Stimulated activated CD8-positive, alpha-beta memory T cell treated with anti-CD3 and anti-CD28 coated beads, Interleukin-4, amount 100 ng/mL, for 48 hours (primary cell): ENCODE results near the gene QTRT2.

ENCODE experiments used
- DNase-seq: peaks from one replicate; pipeline ENCODE4 v3.0.0-alpha.2; 2020

The QTRT2 gene

DNA sequence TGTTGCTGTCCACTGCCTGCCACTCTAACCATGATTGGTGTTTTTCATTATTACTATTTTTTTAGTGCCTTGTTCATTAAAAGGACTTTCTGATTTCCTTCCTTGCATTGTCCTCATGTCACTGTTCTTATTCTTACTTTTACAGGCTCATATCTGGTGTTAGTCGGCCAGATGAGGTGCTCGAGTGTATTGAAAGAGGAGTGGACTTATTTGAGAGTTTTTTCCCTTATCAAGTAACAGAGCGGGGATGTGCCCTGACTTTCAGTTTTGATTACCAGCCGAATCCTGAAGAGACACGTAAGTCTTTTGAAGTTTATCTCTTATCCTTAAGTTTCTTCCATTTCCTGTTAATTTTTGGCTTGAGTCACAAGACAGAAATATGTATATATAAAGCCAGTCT, 23.2 kb downstream of the QTRT2 start:
- no peak for DNase-seq

DNA sequence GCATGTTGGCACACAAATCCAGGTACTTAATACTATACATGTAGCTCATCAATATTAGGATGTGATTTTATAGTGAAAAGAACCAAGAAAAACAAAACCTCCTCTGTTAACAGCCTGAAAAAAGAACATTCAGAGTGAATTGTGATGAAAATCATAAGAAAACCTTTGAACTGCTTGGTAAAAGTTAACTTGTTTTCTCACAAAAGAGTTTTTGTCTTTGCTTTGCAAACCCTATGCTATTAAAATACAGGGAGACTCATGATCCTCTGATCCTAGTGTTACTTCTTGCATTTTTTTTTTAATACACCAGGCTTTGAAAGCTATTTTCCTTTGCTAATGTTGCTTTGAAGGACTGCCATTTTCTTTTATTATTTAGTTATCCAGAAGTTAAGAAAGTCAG, 23.7 kb downstream of the QTRT2 start:
- no peak for DNase-seq

DNA sequence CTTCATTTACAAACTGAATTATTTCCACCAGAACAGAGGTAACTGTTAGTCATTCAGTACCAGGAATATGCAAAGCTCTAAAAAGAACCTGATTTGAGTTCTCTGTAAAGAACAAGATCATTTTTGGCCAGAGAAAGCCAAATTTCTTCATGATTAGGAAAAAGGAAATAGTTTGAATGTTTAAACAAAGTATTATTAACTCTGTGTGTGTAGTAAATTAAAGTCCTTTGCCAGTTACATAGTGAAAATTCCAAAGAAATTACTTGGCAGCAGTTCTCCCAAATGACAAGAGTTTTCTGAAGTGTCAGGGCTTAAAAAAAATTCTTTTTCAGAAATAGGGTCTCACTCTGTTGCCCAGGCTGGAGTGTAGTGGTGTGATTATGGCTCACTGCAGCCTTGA, 24.5 kb downstream of the QTRT2 start:
- no peak for DNase-seq

DNA sequence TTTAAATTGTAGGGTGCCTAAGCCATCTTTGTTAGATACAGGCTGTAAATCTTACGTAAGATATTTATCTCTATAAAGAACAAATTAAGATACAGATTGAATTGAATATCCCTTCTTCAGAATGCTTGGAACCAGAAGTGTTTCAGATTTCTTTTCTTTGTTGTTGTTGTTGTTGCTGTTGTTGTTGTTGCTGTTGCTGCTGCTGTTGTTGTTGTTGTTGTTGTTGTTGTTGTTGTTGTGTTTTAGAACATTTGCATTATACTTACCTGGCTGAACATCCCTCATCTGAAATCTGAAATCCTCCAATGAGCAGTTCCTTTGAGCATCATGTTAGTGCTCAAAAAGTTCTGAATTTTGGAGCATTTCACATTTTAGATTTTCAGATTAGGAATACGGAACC, 26.6 kb downstream of the QTRT2 start:
- no peak for DNase-seq

DNA sequence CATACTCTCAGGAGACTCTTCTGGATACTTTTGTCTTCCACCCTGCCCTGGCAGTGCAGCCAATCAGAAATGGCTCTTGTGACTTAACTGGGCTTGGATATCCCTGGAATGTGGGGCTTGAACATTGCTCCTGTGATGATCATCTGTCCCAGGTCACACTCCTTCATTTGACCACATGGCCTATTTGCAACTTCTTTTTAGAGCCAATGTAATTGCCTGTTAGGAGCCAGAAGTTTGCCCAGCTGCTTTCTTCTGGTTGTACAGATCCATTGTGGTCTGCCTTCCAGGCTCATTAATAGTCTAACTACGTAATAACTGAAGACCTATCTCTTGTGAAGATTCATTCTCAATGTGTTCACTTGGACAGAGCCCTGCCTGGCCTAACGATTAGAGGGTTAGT, 29.8 kb downstream of the QTRT2 start:
- DNase-seq, result no peak

DNA sequence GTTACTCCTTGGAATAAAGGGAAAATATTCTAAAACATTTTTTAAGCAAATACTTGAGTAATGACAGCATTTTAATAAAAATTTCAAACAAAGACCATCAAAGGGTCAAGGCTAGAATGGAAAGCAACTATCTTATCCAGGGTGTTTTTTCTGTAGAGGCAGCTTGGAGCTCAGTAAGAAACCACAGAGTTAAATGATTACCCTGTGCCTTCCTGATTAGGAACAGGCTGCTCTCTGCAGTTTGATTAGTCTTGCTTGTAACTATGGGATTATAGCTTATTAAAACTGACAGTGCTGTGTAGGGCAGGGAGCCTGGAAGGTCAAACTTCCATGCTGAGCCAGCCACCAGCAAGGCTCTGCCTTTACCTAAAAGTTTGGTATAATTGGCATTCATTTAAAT, 33.1 kb downstream of the QTRT2 start:
- no peak for DNase-seq

DNA sequence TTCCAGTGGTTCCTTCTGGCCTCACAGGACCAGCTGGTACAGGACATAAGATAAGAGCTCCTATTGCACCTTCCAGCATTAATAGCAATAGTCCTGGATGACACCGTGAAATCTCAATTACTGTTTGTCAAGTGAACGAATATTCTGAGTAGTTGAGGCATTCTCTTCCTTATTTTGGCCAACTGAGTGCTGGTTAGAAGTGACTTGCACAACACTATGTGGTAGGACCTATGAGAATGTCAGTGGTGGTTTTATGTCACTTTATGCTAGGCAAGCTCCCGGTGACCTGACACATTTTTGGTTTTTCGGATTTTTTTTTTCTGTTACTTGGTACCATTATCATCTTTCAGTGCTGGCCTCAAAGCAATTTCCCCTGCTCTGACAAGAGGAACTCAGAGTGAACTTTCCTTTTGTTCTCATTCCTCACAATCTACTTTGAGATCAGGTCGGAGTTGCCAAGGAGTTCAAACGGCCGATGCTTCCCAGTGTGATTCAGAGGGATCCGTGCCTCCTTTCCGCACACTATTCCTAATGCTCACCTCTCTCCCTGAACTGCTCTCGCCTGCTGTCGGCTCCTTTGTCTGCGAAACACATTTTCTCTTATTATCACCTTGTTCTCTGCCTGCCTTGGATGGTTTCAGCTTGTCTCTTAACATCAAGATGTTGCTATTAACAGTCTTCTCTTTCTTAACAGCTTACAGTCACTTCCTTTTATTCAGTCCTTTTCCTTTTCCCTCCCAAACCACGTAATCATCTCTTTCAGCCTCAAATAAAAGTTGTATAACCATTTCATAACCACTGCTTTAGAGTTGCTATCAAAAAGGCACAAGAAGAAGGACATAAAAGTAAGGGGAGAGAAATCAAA, 35.8 kb downstream of the QTRT2 start:
- DNase-seq, result no peak

DNA sequence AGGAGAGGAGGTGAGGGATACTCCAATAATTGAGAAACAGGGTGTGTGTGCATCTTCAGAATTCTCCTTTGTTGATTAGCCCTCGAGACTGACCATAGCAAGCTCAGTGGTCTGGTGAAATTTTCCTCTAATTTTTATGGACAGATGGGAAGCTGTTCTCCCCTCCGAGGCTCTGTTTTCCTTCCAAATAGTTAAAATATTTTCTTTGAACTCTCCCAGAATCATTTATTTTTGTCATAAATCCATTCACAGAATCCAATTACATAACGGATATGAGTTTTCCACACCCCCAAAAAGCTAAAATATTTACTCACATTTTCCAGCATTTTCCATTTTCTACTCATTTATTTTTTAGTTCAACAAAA, 36.5 kb downstream of the QTRT2 start:
- no peak for DNase-seq

DNA sequence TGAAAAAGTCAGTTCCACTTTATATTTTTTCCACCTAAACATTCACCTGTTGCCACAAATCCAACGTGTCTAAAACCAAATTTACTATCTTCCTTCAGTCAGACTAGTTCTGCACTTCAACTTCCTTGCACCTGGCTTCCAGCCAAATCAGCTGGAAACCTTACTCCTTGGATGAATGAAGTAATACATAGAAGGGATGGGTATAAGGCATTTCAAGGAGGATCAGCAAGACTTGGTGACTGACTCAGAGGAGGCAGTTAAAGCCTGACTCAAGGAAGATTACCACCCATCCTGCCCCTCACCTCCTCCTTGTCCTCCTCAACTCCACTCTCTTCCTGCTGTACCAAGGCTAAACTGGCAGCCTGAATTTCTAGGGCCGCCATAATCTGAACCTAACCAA, 37.1 kb downstream of the QTRT2 start:
- no peak for DNase-seq

DNA sequence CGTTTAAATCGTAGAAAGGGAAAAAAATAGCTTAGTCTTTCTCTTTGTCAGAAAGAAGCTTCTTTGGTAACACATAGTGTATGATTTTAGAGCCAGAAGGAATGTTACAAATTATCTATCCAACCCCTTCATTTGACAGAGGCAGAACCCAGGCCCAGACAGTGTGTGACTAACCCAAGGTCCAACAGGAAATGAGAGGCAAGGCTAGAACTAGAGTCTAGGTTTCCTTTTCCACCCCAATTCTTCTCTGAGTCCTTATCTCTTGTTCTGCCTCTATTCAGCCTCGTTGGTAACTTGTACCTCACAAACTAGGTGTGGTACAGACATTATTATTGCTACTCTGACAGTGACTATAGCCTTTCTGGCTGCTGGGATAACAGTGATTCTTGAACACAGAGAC, 39.3 kb downstream of the QTRT2 start:
- no peak for DNase-seq

DNA sequence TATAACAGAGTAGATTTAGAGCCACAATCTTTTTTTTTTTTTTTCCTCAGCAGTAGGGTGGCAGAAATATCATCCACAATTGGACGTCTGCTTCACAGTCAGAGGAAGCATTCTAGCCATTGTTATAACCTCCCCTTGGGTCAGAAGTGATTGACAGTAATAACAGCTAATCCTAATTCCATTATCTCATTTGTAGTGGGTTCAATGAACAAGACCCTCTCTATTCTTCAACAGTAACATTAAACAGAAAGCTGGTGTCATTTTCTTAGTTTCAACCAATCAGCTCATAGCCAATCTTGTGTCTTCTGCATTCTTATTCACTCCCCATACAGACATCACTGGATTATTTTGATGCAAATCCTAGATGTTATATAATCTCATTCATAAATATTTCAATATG, 44.6 kb downstream of the QTRT2 start:
- DNase-seq, result no peak

DNA sequence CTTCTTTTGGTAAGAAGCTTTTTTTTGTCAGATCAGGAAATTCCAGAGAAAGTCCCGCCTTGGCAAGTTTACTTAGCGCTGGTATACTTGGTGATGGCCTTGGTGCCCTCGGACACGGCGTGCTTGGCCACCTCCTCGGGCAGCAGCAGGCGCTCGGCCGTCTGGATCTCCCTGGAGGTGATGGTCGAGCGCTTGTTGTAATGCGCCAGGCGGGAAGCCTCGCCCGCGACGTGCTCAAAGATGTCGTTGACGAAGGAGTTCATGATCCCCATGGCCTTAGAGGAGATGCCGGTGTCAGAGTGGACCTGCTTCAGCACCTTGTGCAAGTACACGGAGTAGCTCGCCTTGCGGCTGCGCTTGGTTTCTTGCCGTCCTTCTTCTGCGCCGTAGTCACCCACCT, 46.6 kb downstream of the QTRT2 start:
- DNase-seq, result no peak

DNA sequence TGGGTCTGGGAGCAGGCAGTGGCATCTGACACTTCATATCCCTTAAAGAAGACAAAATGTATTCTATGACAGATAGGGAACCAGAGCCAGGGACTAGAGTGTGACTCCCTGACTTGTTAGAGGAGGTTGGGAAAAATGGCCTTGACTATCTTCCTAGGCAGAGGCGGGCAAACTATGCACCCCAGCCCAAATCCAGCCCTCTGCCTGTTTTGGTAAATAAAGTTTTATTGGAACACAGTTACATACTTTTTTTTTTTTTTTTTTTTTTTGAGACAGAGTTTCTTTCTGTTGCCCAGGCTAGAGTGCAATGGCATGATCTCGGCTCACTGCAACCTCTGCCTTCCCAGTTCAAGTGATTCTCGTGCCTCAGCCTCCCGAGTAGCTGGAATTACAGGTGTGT, 47.3 kb downstream of the QTRT2 start:
- no peak for DNase-seq

DNA sequence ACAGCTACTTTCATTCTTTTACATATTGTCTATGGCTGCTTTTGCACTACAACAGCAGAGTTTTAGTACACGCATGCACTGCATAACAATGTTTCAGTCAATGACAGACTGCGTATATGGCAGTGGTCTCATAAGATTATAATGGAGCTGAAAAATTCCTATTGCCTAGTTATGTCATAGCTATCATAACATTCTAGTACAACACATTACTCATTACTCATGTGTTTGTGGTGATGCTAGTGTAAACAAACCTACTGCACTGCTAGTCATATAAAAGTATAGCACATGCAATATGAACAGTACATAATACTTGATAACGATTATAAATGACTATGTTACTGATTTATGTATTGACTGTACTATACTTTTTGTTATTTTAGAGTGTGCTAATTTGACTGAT, 47.9 kb downstream of the QTRT2 start:
- DNase-seq, result no peak

DNA sequence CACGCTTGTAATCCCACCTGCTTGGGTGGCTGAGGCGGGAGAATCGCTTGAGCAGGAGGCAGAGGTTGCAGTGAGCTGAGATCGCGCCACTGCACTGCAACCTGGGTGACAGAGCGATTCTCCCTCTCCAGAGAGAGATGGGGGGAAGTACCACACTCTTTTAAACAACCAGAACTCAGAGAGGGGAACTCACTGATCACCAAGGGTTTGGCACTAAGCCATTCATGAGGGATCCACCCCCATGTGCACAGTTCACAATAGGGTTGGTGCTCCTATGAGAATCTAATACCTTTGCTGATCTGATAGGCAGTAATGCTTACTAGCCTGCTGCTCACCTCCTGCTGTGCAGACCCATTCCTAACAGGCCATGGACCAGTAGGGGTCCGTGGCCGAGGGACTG, 51.6 kb downstream of the QTRT2 start:
- DNase-seq, result no peak

DNA sequence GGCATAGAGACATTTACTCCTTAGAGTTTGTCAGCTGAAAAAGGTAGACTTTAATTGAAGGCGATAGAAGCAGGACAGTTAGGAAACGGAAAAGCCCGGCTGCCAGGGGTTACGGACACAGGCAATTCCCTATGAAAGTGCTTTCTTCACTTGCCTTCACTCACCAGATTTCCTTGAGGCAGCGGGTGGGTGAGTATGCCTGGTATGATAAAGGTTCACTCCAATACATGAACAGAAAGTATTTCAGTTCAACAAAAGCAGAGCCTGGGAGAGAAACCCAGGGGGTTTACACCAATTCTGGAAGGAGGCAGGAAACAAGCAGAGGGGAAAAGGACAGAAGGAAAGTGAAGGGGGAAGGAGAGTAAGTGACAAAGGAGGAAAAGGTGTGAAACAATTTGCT, 53.9 kb downstream of the QTRT2 start:
- DNase-seq, result no peak

DNA sequence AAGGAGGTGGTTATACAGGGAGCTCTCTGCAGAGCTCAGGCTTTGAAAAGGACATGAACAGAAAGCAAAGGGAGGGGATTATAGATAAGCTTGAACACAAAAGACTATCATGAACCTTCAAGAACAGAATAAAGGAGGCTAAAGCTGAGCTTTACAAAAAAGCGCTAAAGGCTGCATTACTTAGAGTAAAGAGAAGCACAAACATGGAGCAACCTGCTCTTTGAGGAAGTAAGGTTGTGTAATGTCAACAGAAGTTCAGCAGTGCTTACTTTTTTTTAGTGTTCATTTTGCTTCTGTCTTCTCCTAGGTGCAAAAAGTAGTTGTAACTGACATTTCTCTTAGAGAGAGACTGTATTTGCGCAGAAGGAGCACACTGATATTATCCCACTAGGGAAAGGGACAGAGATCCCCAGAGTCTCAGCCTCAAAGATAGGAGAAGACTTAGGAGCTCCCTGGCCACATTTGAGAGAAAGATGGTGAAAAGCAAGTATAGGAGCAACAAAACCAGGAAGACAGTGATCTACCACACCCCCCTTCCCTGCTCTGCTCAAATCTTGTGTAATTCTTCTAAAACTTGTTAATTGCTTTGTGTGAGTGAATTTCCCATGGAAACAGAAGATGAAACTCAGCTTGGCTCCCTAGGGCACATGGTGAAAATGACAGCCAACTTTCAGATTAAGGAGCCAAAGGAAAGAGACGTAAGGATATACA, 54.7 kb downstream of the QTRT2 start:
- no peak for DNase-seq

DNA sequence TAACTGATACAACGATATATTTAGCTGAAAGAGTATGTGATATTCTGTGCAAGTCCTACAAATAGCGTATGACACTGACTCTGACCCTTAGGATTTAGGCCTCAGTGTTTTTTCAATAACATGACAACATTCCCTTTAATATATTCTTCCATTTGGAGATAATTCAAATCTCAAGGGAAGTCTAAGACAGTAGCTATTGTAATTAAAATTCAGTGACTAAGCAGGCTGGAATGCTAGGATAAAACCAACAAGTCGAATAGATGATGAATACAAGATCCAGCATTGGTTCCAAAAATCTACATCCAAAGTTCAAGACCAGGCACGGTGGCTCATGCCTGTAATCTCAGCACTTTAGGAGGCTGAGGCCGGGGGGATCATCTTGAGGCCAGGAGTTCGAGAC, 56.2 kb downstream of the QTRT2 start:
- DNase-seq, result no peak

DNA sequence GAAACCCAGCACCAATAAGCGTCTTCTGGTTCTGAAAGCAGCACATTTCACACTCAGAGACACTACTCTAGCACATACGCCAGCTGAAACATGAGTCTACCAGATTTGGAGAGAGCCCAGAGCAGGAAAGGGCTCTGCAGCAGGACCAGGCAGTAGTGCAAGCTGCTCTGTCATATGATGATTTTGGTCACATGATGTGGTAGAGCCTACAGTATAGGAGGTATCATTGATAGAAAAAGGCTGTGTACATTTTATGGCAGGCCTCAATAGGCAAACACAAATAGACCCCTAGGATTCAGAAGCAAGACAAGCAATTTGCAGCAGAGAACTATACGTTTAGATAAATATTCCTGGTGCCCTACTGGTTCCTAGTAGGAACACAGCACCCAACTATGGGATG, 58.2 kb downstream of the QTRT2 start:
- DNase-seq, result no peak

DNA sequence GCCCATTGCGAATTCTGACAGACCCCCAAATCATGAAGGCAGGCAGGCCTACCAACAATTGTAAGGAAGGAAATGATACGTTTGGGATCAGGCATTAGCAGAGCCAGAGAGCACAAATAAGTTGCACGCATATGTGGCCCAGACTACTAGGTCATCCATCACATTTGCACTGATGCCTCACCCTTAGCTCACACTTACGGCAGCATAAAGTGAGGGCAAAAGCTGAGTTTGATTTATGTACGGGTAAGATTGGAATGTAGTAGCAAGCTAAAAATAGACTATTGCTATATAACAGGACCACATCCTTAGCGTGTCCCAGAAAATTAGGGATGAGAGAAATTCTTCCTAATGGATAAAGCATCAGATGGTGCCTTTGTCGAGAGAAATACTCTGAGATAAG, 58.6 kb downstream of the QTRT2 start:
- no peak for DNase-seq

DNA sequence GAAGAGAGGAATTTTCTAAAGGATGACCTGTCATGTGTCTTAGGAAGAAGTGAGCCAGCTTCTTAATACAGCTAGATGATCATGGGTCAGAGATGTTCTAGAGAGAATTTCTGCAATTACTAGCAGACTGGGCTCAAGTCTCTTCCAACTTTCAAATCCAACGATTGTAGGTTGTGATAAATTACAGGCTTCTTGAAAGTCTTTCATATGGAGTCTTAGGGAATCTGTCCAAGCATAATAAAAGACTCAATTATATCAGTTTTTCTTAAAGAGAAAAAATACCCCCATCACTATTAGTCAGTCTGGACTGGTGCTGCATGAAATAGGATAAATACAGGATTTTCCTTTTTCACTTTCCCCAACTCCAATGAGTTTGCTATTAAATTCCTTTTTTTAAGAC, 63.2 kb downstream of the QTRT2 start:
- DNase-seq, result no peak

DNA sequence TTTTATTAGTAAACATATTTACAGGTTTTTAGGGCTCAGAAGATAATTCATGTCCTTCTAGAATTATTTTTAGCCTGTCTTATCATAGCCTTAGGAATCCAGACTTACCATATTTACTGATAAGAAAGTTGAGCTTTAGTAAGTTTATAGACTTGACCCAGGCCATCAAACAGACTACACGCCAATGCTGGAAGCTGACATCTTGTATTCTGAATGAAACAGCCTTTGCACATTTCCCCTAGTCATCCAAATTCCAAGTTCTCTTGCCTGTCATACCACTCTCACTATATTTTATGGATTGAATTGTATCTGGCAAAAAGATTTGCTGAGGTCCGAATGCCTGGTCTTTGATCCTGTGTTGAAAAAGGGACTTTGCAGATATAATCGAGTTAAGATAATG, 63.7 kb downstream of the QTRT2 start:
- DNase-seq, result no peak

DNA sequence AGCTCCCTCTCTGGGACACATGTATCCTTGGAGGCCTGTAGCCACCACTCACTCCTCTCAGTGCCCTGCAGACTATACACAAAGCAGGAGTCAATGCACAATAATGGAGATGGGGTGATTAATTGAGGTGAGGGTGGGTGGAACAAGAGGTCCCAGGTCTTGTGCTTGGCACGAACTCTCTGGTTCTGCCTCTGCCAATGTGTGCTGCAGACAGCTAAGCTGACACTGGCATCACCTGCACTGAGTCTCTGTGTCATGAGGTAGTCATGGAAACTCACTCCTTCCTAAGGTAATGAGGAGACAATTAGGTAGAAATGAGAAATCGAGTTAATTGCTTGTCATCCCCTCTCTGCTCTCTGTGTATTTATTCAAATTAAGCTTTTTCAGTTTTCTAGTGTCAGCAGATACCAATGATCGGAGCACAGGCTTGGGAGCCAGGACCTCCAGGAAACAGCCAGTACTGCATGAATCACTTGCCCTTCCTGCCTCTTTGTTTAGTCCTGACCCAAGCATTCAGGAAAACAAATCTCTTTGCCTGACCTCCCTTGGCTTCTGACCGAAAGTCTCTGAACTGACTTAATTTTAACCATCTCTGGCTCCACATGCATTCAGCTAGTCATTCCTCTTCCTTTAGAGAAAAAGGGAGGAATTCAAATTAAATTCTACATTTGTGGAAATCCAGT, 65.6 kb downstream of the QTRT2 start:
- no peak for DNase-seq

DNA sequence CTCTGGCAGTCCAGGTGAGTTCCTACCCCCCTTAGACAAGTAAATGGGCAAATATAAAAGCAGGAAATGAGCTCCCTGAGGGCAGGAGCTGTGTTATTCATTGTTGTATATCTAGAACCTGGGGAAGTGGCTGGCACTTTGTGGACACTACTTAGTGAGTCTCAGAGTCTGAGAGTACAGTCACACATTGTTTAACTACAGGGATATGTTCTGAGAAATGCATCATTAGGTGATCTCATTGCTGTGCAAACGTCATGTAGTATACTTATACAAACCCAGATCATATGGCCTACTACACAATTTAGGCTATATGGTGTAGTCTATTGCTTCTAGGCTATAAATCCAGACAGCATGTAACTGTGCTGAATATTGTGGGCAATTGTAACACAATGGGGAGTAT, 69.9 kb downstream of the QTRT2 start:
- DNase-seq, result no peak
